T-cell (primary cell): ENCODE data around the gene CCL27. TPM values are rescaled to one million over a fixed set of nuclear protein-coding genes. Genes with fewer than 3 reads are reported as not detected.

Experiments
- ATAC-seq, 4 experiments: fragments of 200-7000 bp in 3 of 4; fragments of 150-1000 bp in 1 of 4; cut with Tn5 transposase; replicated peaks in 1 of 4; 1 replicate in 3 of 4; 2 replicates in 1 of 4; pipeline ENCODE4 v1.10.0; 2021; ENCODE audit warnings: moderate library complexity in 3 of 4, mild to moderate bottlenecking in 2 of 4, moderate number of reproducible peaks in 1 of 4
- CTCF ChIA-PET, 2 donors: fragments of 300-600 bp; sonication (Branson Sonifier 250); formaldehyde crosslinking; loops; one replicate each; lab custom pipeline; 2022; ENCODE audit warnings: antibody characterized with exemption in 2 of 2; lab: Charles Lee
- POLR2A ChIA-PET, 2 donors: fragments of 300-600 bp; sonication (Branson Sonifier 250); formaldehyde crosslinking; loops; one replicate each; lab custom pipeline; 2022; ENCODE audit warnings: antibody characterized with exemption in 2 of 2; lab: Charles Lee
- DNase-seq, 35 experiments: peaks; one replicate each; pipeline versions ENCODE4 v3.0.0 to v3.0.0-alpha.2; 2013 to 2023
- H3K27ac ChIP-seq: one replicate; pipeline ENCODE4 v1.5.1; 2013; ENCODE audit warnings: low read length
- H3K27me3 ChIP-seq, 2 experiments: replicated peaks in 1 of 2; 1 replicate in 1 of 2; 2 replicates in 1 of 2; pipeline versions ENCODE4 v1.6.1 to v1.7.0; 2013; ENCODE audit warnings: low read length in 1 of 2, mixed read lengths in 1 of 2; ENCODE audit not compliant: control insufficient read depth in 2 of 2, insufficient read depth in 2 of 2; ENCODE audit errors: extremely low read depth in 1 of 2
- H3K36me3 ChIP-seq, 2 donors: 1 replicate in 1 of 2; 2 replicates in 1 of 2; pipeline versions ENCODE4 v1.6.1 to v1.7.0; 2013; ENCODE audit warnings: low read length in 1 of 2; ENCODE audit not compliant: control insufficient read depth in 2 of 2, insufficient read depth in 1 of 2; ENCODE audit errors: extremely low read depth in 1 of 2
- H3K4me1 ChIP-seq, 2 experiments: 1 replicate in 1 of 2; 2 replicates in 1 of 2; pipeline versions ENCODE4 v1.6.1 to v1.7.0; 2013; ENCODE audit warnings: low read length in 2 of 2, mixed read lengths in 1 of 2; ENCODE audit not compliant: insufficient read depth in 2 of 2, control insufficient read depth in 1 of 2; ENCODE audit errors: extremely low read depth in 1 of 2
- H3K4me3 ChIP-seq, 2 donors: 1 replicate in 1 of 2; 2 replicates in 1 of 2; pipeline versions ENCODE4 v1.5.1 to v1.7.0; 2013; ENCODE audit warnings: mild to moderate bottlenecking in 2 of 2, low read length in 1 of 2, moderate library complexity in 1 of 2; ENCODE audit not compliant: control insufficient read depth in 1 of 2; ENCODE audit errors: extremely low read depth in 1 of 2
- H3K9me3 ChIP-seq: 2 replicates; pipeline ENCODE4 v1.7.0; 2013
- H3K27ac Mint-ChIP-seq, 2 donors: one replicate each; pipeline ENCODE4 v1.8.0; 2020 to 2021; ENCODE audit warnings: mild to moderate bottlenecking in 2 of 2, mixed read lengths in 2 of 2
- H3K27me3 Mint-ChIP-seq, 2 donors: one replicate each; pipeline ENCODE4 v1.8.0; 2021 to 2022; ENCODE audit warnings: mixed read lengths in 2 of 2
- H3K36me3 Mint-ChIP-seq: one replicate; pipeline ENCODE4 v1.8.0; 2021; ENCODE audit warnings: mixed read lengths
- H3K4me1 Mint-ChIP-seq, 3 donors: one replicate each; pipeline ENCODE4 v1.8.0; 2020 to 2022; ENCODE audit warnings: mixed read lengths in 3 of 3, mild to moderate bottlenecking in 1 of 3
- H3K4me3 Mint-ChIP-seq, 3 donors: one replicate each; pipeline ENCODE4 v1.8.0; 2020 to 2022; ENCODE audit warnings: mild to moderate bottlenecking in 3 of 3, mixed read lengths in 3 of 3, moderate library complexity in 3 of 3
- H3K9me3 Mint-ChIP-seq, 3 donors: one replicate each; pipeline ENCODE4 v1.8.0; 2020 to 2022; ENCODE audit warnings: mixed read lengths in 3 of 3
- WGBS: methylation state at CpG from one replicate; pipeline ENCODE4 v1.1.5; 2013; ENCODE audit warnings: missing lambda C conversion rate; ENCODE audit not compliant: insufficient coverage; 5-methylcytosine and 5-hydroxymethylcytosine counted together
- total RNA-seq, 35 experiments: library from RNA in 6 of 35; stranded (reverse) in 6 of 35; fragments of 120-200 nt in 1 of 35; gene quantifications; one replicate each; pipeline versions ENCODE4 v1.2.1 to v1.2.4 and lab custom pipeline; 2013 to 2026

CCL27 gene
- total RNA-seq, 5 donors from 2014 or later (not counting 1 experiment from before 2014, with no cell fraction given) = not detected

DNA sequence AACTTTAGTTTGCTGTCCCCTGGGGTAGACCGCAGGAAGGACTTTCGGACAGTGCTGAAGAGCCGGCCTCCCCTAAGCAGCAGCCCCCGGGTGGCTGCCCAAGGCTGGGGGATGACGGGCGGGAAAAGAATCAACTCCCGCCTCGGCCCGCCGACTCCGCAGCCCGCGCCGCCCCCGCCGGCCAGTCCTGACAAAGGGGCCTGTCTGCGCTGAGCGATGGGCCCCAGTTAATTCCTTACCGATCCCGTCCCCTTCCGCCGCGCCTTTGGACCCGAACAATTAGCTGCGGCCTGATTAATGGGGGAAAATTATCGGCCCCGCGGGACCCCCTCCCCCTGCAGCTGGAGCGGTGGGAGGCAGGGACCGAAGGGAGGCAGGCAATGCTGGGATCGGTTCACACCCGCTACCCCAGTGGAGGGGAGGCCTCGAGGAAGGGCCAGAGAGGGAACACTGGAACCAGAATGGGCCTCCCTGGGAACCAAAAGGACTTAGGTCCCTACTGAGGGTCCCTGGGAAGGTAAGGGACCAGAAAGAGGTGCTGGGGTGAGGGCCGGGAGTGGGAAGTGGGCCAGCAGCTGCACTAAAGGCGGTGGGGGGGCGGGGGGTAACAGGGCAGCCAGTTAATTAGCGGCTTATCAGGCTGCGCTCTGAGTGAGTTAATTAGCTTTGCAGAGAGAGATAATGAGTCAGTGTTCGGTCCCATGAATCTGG lies 37.8 kb downstream of the CCL27 start:
- H3K36me3 ChIP-seq = no peaks in the 10 kb centered on the region
- H3K36me3 Mint-ChIP-seq = no peaks in the 10 kb centered on the region
- peaks cover 33 to 38% (median 37%) of the 10 kb centered on the region in 3 donors for H3K4me1 Mint-ChIP-seq
- ATAC-seq (no peak), DNase-seq (no peak)
- H3K4me1 ChIP-seq = peaks cover 6 to 48% of the 10 kb centered on the region in 2 experiments
- peaks cover 53 to 69% of the 10 kb centered on the region in 2 donors for H3K27me3 Mint-ChIP-seq
- CTCF ChIA-PET = interaction anchor here (1.1 to 1.9 kb wide), 2 partner anchors 9 to 24 kb away, joined by 3 to 7 read pairs; no protein-coding TSS in a partner anchor
- H3K4me3 ChIP-seq = no peak overlapping the region
- no peaks in the 10 kb centered on the region for H3K9me3 ChIP-seq
- WGBS = 32% methylated on average over 39 of the region's 39 CpGs
- no peak overlapping the region for H3K4me3 Mint-ChIP-seq
- POLR2A ChIA-PET = no interaction called here
- peaks cover 16 to 80% of the 10 kb centered on the region in 2 experiments for H3K27me3 ChIP-seq
- no peak overlapping the region for H3K27ac ChIP-seq
- H3K27ac Mint-ChIP-seq = no peak overlapping the region
- no peaks in the 10 kb centered on the region for H3K9me3 Mint-ChIP-seq

- no peaks in the 10 kb centered on the region for H3K9me3 Mint-ChIP-seq
- H3K9me3 ChIP-seq = no peaks in the 10 kb centered on the region
- H3K27me3 Mint-ChIP-seq = peaks cover 46 to 63% of the 10 kb centered on the region in 2 donors
- DNase-seq = peak in 1 of 35 experiments; percentile 14
- no peak overlapping the region for H3K27ac ChIP-seq
- H3K4me3 ChIP-seq = peak overlapping the region in 1 of 2 donors; percentile 7
- H3K27ac Mint-ChIP-seq = no peak overlapping the region
- peak overlapping the region in 2 of 3 donors; percentile 21 to 46 for H3K4me3 Mint-ChIP-seq
- WGBS = 14% methylated on average over 52 of the region's 63 CpGs
- peaks cover 9 to 44% of the 10 kb centered on the region in 2 experiments for H3K4me1 ChIP-seq
- H3K4me1 Mint-ChIP-seq = peaks cover 38 to 43% (median 38%) of the 10 kb centered on the region in 3 donors
- ChIA-PET POLR2A (interaction anchor here in 1 of 2 donors (0.7 kb wide), 1 partner anchor 38 kb away, joined by 5 read pairs; no protein-coding TSS in a partner anchor), CTCF (interaction anchor here in 1 of 2 donors (0.6 to 0.8 kb wide), 2 partner anchors 12 to 107 kb away, joined by 3 read pairs; no protein-coding TSS in a partner anchor)
- H3K36me3 ChIP-seq = no peaks in the 10 kb centered on the region
- peaks cover 12 to 72% of the 10 kb centered on the region in 2 experiments for H3K27me3 ChIP-seq
- H3K36me3 Mint-ChIP-seq = no peaks in the 10 kb centered on the region
- no peak for ATAC-seq
These were observed 38.9 kb downstream of the CCL27 start for GRCh38 chr9:34623374-34624235.

GRCh38 chr9:34620061-34620994 lies 42.1 kb downstream of the CCL27 start, which contains the start of gene DCTN3:
TSS of gene DCTN3 (minus strand) at chr9:34620495. CDS start at chr9:34620464, 31 bp downstream.
- Histone ChIP-seq H3K4me1 (peaks cover 6 to 33% of the 10 kb centered on the region in 2 experiments), H3K36me3 (peaks cover 10 to 27% of the 10 kb centered on the region in 2 donors), H3K27me3 (peaks cover 2 to 42% of the 10 kb centered on the region in 2 experiments), H3K27ac (peak within 1 kb of the TSS; percentile 38), H3K4me3 (peak within 1 kb of the TSS; percentile 77 to 88), H3K9me3 (no peaks in the 10 kb centered on the region)
- peaks cover 28% of the 10 kb centered on the region for H3K36me3 Mint-ChIP-seq
- DNase-seq (peak; percentile 71 to 96 (median 91)), ATAC-seq (peak; percentile 98 to 99 (median 99))
- peaks cover 31 to 32% (median 32%) of the 10 kb centered on the region in 3 donors for H3K4me1 Mint-ChIP-seq
- peak within 1 kb of the TSS; percentile 93 to 97 (median 95) for H3K4me3 Mint-ChIP-seq
- POLR2A ChIA-PET = interaction anchor here in 1 of 2 donors (0.6 to 1.7 kb wide), 3 partner anchors 14 to 432 kb away, joined by 6 to 10 read pairs (median 9); partner anchors contain the start of gene SIGMAR1
- H3K27me3 Mint-ChIP-seq = peaks cover 20 to 33% of the 10 kb centered on the region in 2 donors
- 4% methylated on average over 41 of the region's 43 CpGs for whole genome bisulfite sequencing
- peak within 1 kb of the TSS; percentile 38 to 86 for H3K27ac Mint-ChIP-seq
- CTCF ChIA-PET = interaction anchor here (0.5 to 2.5 kb wide), 14 partner anchors 8 to 956 kb away, joined by 3 to 31 read pairs (median 4); partner anchors contain the start of genes CCL27 (in 1 of the 2), GALT (in 1 of the 2), MYORG (in 1 of the 2) and RPP25L (in 1 of the 2)
- no peaks in the 10 kb centered on the region for H3K9me3 Mint-ChIP-seq

DNA sequence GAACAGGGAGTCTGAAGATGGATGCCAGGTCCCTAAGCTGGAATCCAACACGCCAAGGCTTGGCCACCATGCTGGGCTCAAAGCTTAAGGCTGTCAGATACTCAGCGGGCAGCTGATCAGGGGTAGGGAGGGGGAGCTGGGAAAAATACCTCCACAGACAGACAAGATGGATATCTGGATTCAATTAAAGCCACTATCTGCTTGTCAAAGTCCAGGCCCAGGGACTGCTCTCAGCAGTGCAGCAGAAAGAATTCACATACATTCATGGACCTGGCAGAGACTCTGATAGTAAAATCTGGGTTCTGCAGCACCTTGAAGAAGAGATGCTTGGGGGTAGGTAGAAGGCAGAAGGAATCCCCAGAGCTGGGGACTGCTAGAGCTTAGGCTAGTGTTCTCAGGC lies 47.3 kb downstream of the CCL27 start:
- no peak for ATAC-seq
- Histone ChIP-seq H3K27me3 (no peaks in the 10 kb centered on the region), H3K4me1 (peaks cover 8 to 33% of the 10 kb centered on the region in 2 experiments), H3K27ac (no peak overlapping the region), H3K36me3 (peaks cover 10 to 39% of the 10 kb centered on the region in 2 donors), H3K9me3 (no peaks in the 10 kb centered on the region), H3K4me3 (no peak overlapping the region)
- ChIA-PET CTCF (interaction anchor here (0.7 to 1.3 kb wide), 3 partner anchors 19 to 156 kb away, joined by 4 to 8 read pairs (median 7); partner anchors contain the start of gene DNAI1 (in 1 of the 2)), POLR2A (no interaction called here)
- Mint-ChIP-seq H3K36me3 (peaks cover 36% of the 10 kb centered on the region), H3K27me3 (no peaks in the 10 kb centered on the region), H3K4me1 (peaks cover 34 to 37% (median 36%) of the 10 kb centered on the region in 3 donors), H3K4me3 (no peak overlapping the region), H3K9me3 (no peaks in the 10 kb centered on the region), H3K27ac (no peak overlapping the region)
- DNase-seq = no peak
- no CpG with 5 or more reads among the region's 2 CpGs for WGBS

DNA sequence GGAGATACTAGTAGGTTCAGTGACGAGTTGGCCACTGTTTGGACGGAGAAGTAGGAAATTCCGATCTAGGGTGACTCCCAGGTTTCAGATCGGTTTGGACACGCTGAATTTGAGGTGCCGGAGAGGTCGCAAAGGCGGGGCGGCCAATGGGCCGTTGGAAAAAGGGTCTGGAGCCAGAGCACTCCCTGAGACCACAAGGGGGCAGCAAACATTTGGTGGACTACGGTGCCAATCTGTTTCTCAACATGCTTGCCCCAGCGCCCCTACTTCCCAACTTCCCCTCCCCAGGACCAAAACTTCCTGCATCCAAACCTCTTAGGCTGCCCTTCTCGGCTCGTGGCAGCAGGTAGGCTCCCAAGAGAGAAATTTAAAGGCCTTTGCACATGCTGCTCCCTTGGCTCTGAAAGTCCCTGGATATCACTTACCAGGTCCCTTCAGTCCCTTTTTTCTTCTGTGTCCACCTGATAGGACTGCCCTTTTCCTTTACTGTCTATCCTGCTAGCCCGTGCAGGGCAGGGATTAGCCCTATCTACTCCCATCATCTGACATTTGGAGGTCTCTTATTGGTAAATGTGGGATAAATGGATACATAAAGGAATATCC lies 49.6 kb downstream of the CCL27 start:
- Mint-ChIP-seq H3K4me3 (peak overlapping the region; percentile 79 to 89 (median 80)), H3K27me3 (no peaks in the 10 kb centered on the region), H3K36me3 (peaks cover 32% of the 10 kb centered on the region), H3K27ac (peak overlapping the region; percentile 79 to 87), H3K9me3 (no peaks in the 10 kb centered on the region), H3K4me1 (peaks cover 19 to 28% (median 25%) of the 10 kb centered on the region in 3 donors)
- ChIA-PET POLR2A (interaction anchor here in 1 of 2 donors (0.9 kb wide), 1 partner anchor 25 kb away, joined by 3 read pairs; the partner anchor contains the start of gene SIGMAR1), CTCF (interaction anchor here (0.7 to 2.6 kb wide), 8 partner anchors 8 to 71 kb away, joined by 3 to 25 read pairs (median 4); partner anchors contain the start of genes DCTN3 (in 1 of the 2) and SIGMAR1 (in 1 of the 2))
- H3K27ac ChIP-seq = peak overlapping the region; percentile 55
- 2% methylated on average over 13 of the region's 15 CpGs for WGBS
- ATAC-seq (peak; percentile 38 to 47 (median 44)), DNase-seq (peak in 28 of 35 experiments; percentile 30 to 84 (median 52))
- peaks cover 3 to 26% of the 10 kb centered on the region in 2 experiments for H3K4me1 ChIP-seq
- H3K9me3 ChIP-seq = no peaks in the 10 kb centered on the region
- H3K36me3 ChIP-seq = peaks cover 10 to 37% of the 10 kb centered on the region in 2 donors
- H3K27me3 ChIP-seq = no peaks in the 10 kb centered on the region
- H3K4me3 ChIP-seq = peak overlapping the region; percentile 70 to 94
